ENCODE results near the gene ARID4A.

GRCh38 chr14:58288106-58288792 lies 10.1 kb upstream of the ARID4A start:
- TF ChIP-seq TSHZ2 (CRISPR knock-in tag; IDR thresholded peaks at IDR 0.05) (no peak), CREB5 (CRISPR knock-in tag; IDR thresholded peaks at IDR 0.05; ENCODE audit: low read depth) (no peak), PATZ1 (CRISPR knock-in tag; IDR thresholded peaks at IDR 0.05; ENCODE audit: borderline replicate concordance) (no peak), GLIS3 (CRISPR knock-in tag; IDR thresholded peaks at IDR 0.05) (no peak), ISL1 (CRISPR knock-in tag; IDR thresholded peaks at IDR 0.05) (no peak), TOX (CRISPR knock-in tag; IDR thresholded peaks at IDR 0.05; ENCODE audit: borderline replicate concordance) (no peak), POU6F1 (CRISPR knock-in tag; IDR thresholded peaks at IDR 0.05; ENCODE audit: borderline replicate concordance, low read depth) (no peak), ZC3H10 (CRISPR knock-in tag; IDR thresholded peaks at IDR 0.05) (0 out of 2 replicates have a peak, but pooled peaks have one; percentile 9), ESRRG (CRISPR knock-in tag; IDR thresholded peaks at IDR 0.05) (no peak), ZNF565 (CRISPR knock-in tag; conservative IDR thresholded peaks at IDR 0.05; ENCODE audit: low read depth) (no peak), CSRNP3 (CRISPR knock-in tag; IDR thresholded peaks at IDR 0.05) (no peak), RARB (CRISPR knock-in tag; IDR thresholded peaks at IDR 0.05) (no peak), TCF4 (CRISPR knock-in tag; IDR thresholded peaks at IDR 0.05; ENCODE audit: borderline replicate concordance) (no peak)
